CD4-positive, alpha-beta T cell treated with Interleukin-6 for 4 hours (primary cell): ENCODE data around the gene CDNF.
"Not testable (repeated sequence)": the region's sequence is repeated elsewhere in the genome, so short reads cannot be mapped to it uniquely, and the experiment has no call there.

Experiments
- DNase-seq: peaks from one replicate; pipeline ENCODE4 v3.0.0-alpha.2; 2020; ENCODE audit warnings: mixed read lengths

Gene CDNF

GRCh38 chr10:14837757-14838581, at the start of gene CDNF, which contains the start of the genes HSPA14 and MSANTD7:
CDNF (minus strand) TSS chr10:14838037; CDS start chr10:14837946, 91 bp downstream.
HSPA14 (plus strand) TSS chr10:14838306; CDS start chr10:14838403, 97 bp downstream.
MSANTD7 (plus strand) TSS chr10:14838306; CDS start chr10:14842285, 3,979 bp downstream.
- DNase-seq = peak; percentile 99

- no peak for DNase-seq
These were observed 46.2 kb upstream of the CDNF start for GRCh38 chr10:14884082-14884481.

GRCh38 chr10:14880229-14880628, 42.4 kb upstream of the CDNF start:
- no peak for DNase-seq

GRCh38 chr10:14879928-14880193, 42.0 kb upstream of the CDNF start:
- DNase-seq = no peak

GRCh38 chr10:14879124-14879927, 41.5 kb upstream of the CDNF start:
- DNase-seq = peak; percentile 35

- DNase-seq = peak; percentile 94
These were observed 40.7 kb upstream of the CDNF start, which contains the start of gene SUV39H2 for GRCh38 chr10:14878266-14879123. SUV39H2 (plus strand) TSS chr10:14878866; CDS start chr10:14878889, 23 bp downstream.

GRCh38 chr10:14876764-14877163, 38.9 kb upstream of the CDNF start:
- DNase-seq = no peak

- DNase-seq = no peak
These were observed 38.1 kb upstream of the CDNF start for GRCh38 chr10:14875941-14876340.

GRCh38 chr10:14873090-14873760, 35.4 kb upstream of the CDNF start:
- no peak for DNase-seq

- DNase-seq = not testable (repeated sequence)
These were observed 27.0 kb upstream of the CDNF start for GRCh38 chr10:14864871-14865270.

GRCh38 chr10:14864466-14864865, 26.6 kb upstream of the CDNF start:
- not testable (repeated sequence) for DNase-seq

GRCh38 chr10:14860791-14861190, 23.0 kb upstream of the CDNF start:
- DNase-seq = no peak

- DNase-seq = no peak
These were observed 21.9 kb upstream of the CDNF start for GRCh38 chr10:14859775-14860174.

GRCh38 chr10:14859043-14859442, 21.2 kb upstream of the CDNF start:
- DNase-seq = no peak

GRCh38 chr10:14858338-14858960, 20.6 kb upstream of the CDNF start:
- DNase-seq = no peak

GRCh38 chr10:14855453-14855852, 17.6 kb upstream of the CDNF start:
- DNase-seq = no peak

GRCh38 chr10:14852236-14852635, 14.4 kb upstream of the CDNF start:
- DNase-seq = no peak

- DNase-seq = no peak
These were observed 7.1 kb upstream of the CDNF start for GRCh38 chr10:14844948-14845347.

- DNase-seq = no peak
These were observed 5.6 kb upstream of the CDNF start for GRCh38 chr10:14843327-14843988.

GRCh38 chr10:14840178-14840577, 2.3 kb upstream of the CDNF start:
- no peak for DNase-seq

GRCh38 chr10:14839305-14839695, 1.5 kb upstream of the CDNF start:
- no peak for DNase-seq
